Measurements from ENCODE around the gene EPG5.

Gene EPG5

GRCh38 chr18:45841765-45842442 is 125.2 kb downstream of the EPG5 start:
- TF ChIP-seq, protein P1, sequence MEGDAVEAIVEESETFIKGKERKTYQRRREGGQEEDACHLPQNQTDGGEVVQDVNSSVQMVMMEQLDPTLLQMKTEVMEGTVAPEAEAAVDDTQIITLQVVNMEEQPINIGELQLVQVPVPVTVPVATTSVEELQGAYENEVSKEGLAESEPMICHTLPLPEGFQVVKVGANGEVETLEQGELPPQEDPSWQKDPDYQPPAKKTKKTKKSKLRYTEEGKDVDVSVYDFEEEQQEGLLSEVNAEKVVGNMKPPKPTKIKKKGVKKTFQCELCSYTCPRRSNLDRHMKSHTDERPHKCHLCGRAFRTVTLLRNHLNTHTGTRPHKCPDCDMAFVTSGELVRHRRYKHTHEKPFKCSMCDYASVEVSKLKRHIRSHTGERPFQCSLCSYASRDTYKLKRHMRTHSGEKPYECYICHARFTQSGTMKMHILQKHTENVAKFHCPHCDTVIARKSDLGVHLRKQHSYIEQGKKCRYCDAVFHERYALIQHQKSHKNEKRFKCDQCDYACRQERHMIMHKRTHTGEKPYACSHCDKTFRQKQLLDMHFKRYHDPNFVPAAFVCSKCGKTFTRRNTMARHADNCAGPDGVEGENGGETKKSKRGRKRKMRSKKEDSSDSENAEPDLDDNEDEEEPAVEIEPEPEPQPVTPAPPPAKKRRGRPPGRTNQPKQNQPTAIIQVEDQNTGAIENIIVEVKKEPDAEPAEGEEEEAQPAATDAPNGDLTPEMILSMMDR (IDR thresholded peaks at IDR 0.05; ENCODE audit: low read depth, low read length, missing control alignments) = no peak
- DNase-seq (ENCODE audit: low read depth) = no peak
- no peak overlapping the region for H3K4me3 ChIP-seq (ENCODE audit: low read depth, low read length)

- no peak for DNase-seq (ENCODE audit: low read depth)
- H3K4me3 ChIP-seq (ENCODE audit: low read depth, low read length) = no peak overlapping the region
- TF ChIP-seq, protein P1 (IDR thresholded peaks at IDR 0.05; ENCODE audit: low read depth, low read length, missing control alignments) = no peak
Measured at GRCh38 chr18:45841060-45841764, 125.9 kb downstream of the EPG5 start.

DNA sequence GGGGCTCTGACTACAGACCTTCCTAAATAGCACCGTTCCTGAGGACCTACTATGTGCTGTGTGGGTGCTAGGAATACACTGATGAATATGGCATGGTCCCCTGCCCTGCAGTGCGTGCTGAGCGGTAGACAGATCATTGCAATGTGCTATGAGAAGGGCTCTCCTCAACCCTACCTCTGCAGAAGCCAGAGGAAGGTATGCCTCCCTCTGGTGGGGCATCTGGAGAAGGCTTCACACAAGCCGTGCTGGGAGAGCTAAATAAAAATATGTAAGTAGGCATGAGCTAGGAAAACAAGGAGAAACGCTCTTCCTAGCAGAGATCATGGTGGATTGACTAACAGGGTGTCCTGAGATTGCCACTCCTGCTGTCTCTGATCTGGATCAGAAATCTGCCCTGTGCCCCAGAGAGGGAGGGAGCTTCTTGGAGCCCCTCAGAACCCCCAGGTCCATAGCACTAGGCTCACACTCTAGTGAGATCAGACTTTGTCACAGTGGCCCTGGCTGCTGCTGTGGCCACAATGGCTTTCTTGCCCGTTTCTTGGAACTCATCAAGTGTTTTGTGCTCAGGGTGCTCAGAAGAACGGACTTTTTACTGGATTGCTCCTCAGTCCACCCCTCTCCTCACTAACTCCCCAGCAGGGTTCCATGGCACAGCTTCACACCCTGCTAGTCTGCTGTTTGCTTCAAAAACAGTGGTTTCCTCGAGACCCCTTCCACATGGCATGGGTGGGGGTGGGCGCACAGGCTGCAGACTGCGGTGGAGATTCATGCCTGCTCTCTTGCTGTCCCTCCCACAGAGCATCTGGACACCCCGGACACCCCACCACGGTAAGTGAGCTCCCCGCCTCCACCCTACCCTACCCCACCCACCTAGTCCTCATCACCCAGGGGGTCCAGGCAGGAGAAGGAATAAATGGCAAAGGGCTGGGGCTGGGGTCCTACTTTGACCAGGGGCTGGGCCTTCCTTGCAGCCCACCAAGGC is 127.4 kb downstream of the EPG5 start:
- DNase-seq (ENCODE audit: low read depth) = no peak
- TF ChIP-seq, protein P1 (IDR thresholded peaks at IDR 0.05; ENCODE audit: low read depth, low read length, missing control alignments) = peak; percentile 48

DNA sequence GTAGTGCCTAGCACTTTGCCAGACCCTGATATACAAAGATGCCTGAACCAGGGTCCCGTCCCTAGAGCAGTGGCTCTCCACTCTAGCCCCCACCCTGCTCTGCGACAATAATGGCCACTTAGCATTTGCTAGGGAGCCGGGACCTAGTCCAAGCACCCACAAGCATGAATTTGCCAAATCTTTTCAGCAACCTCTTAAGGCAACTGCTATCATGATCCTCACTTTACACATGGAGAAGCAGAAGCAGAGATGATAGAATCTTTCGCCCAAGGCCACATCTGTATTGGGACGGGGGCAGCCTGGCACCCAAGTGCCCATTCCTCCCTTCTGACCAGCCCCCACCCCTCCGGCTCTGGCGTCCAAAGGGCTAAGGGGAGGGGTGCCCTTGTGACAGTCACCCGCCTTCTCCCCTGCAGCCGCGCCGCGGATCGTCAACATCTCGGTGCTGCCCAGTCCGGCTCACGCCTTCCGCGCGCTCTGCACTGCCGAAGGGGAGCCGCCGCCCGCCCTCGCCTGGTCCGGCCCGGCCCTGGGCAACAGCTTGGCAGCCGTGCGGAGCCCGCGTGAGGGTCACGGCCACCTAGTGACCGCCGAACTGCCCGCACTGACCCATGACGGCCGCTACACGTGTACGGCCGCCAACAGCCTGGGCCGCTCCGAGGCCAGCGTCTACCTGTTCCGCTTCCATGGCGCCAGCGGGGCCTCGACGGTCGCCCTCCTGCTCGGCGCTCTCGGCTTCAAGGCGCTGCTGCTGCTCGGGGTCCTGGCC is 128.6 kb downstream of the EPG5 start:
- DNase-seq (ENCODE audit: low read depth) = no peak
- TF ChIP-seq, protein P1 (IDR thresholded peaks at IDR 0.05; ENCODE audit: low read depth, low read length, missing control alignments) = no peak
- H3K4me3 ChIP-seq (ENCODE audit: low read depth, low read length) = no peak overlapping the region

More for the DNA sequence above, 127.4 kb downstream of the EPG5 start:
- H3K4me3 ChIP-seq (ENCODE audit: low read depth, low read length) = no peak overlapping the region

GRCh38 chr18:45837283-45838070 is 129.7 kb downstream of the EPG5 start:
- no peak for DNase-seq (ENCODE audit: low read depth)
- TF ChIP-seq, protein P1 (IDR thresholded peaks at IDR 0.05; ENCODE audit: low read depth, low read length, missing control alignments) = peak; percentile 2
- no peak overlapping the region for H3K4me3 ChIP-seq (ENCODE audit: low read depth, low read length)

Measured in GM12864 (cell line).